Astrocyte (in vitro differentiated cells and primary cell): ENCODE measurements around the gene DCTN4. TPM values are rescaled to one million over a fixed set of nuclear protein-coding genes. Genes with fewer than 3 reads are reported as not detected.

ENCODE experiments used
- DNase-seq: peaks from one replicate; pipeline ENCODE4 v3.0.0-alpha.2; 2010; ENCODE audit warnings: low read depth
- FAIRE-seq: peaks from 2 replicates; lab custom pipeline; 2011; peaks lifted over from hg19 to GRCh38; lab: Jason Lieb, UNC
- H2AFZ ChIP-seq: 2 replicates; pipeline ENCODE4 v1.6.0; 2012; ENCODE audit warnings: low read depth, low read length, inconsistent platforms
- H3K27ac ChIP-seq: 2 replicates; pipeline ENCODE4 v1.5.1; 2011; ENCODE audit warnings: low read depth, low read length, inconsistent platforms
- H3K27me3 ChIP-seq: 2 replicates; pipeline ENCODE4 v1.6.0; 2011; ENCODE audit warnings: low read length, inconsistent platforms; ENCODE audit not compliant: insufficient read depth
- H3K36me3 ChIP-seq: 2 replicates; pipeline ENCODE4 v1.5.1; 2011; ENCODE audit warnings: low read length, inconsistent platforms; ENCODE audit not compliant: insufficient read depth
- H3K4me1 ChIP-seq: 2 replicates; pipeline ENCODE4 v1.5.1; 2011; ENCODE audit warnings: low read length, inconsistent platforms; ENCODE audit not compliant: insufficient read depth
- H3K4me2 ChIP-seq: 2 replicates; pipeline ENCODE4 v1.6.0; 2012; ENCODE audit warnings: low read length, inconsistent platforms
- H3K4me3 ChIP-seq: 2 replicates; pipeline ENCODE4 v1.5.1; 2011; ENCODE audit warnings: low read depth, mild to moderate bottlenecking, low read length, inconsistent platforms; ENCODE audit not compliant: insufficient read depth
- H3K79me2 ChIP-seq: 2 replicates; pipeline ENCODE4 v1.6.0; 2012; ENCODE audit warnings: mild to moderate bottlenecking, low read length, inconsistent platforms; ENCODE audit not compliant: insufficient read depth
- H3K9ac ChIP-seq: 2 replicates; pipeline ENCODE4 v1.6.0; 2012; ENCODE audit warnings: mild to moderate bottlenecking, low read length, inconsistent platforms
- H3K9me3 ChIP-seq: 2 replicates; pipeline ENCODE4 v1.5.1; 2012; ENCODE audit warnings: low read depth, mild to moderate bottlenecking, low read length, inconsistent platforms; ENCODE audit not compliant: insufficient read depth
- H4K20me1 ChIP-seq: 2 replicates; pipeline ENCODE4 v1.6.0; 2012; ENCODE audit warnings: low read length, inconsistent platforms; ENCODE audit not compliant: insufficient read depth
- H3K27ac Mint-ChIP-seq: one replicate; pipeline ENCODE4 v1.8.0; 2021; ENCODE audit warnings: mild to moderate bottlenecking, mixed read lengths; ENCODE audit not compliant: unreplicated experiment
- H3K27me3 Mint-ChIP-seq: one replicate; pipeline ENCODE4 v1.8.0; 2021; ENCODE audit warnings: low read depth, mixed read lengths; ENCODE audit not compliant: unreplicated experiment
- H3K36me3 Mint-ChIP-seq: one replicate; pipeline ENCODE4 v1.8.0; 2021; ENCODE audit warnings: low read depth, mixed read lengths; ENCODE audit not compliant: unreplicated experiment
- H3K4me1 Mint-ChIP-seq: one replicate; pipeline ENCODE4 v1.8.0; 2021; ENCODE audit warnings: low read depth, mixed read lengths; ENCODE audit not compliant: unreplicated experiment
- H3K4me3 Mint-ChIP-seq: one replicate; pipeline ENCODE4 v1.8.0; 2021; ENCODE audit warnings: mild to moderate bottlenecking, moderate library complexity, mixed read lengths; ENCODE audit not compliant: unreplicated experiment
- H3K9me3 Mint-ChIP-seq: one replicate; pipeline ENCODE4 v1.8.0; 2021; ENCODE audit warnings: mild to moderate bottlenecking, mixed read lengths; ENCODE audit not compliant: unreplicated experiment
- EZH2 ChIP-seq: IDR thresholded peaks from 2 replicates; pipeline ENCODE4 v1.6.1; 2012; ENCODE audit warnings: mild to moderate bottlenecking, low read length, inconsistent platforms; ENCODE audit not compliant: insufficient read depth
- total RNA-seq: library from RNA; stranded (reverse); gene quantifications from 2 replicates; pipeline ENCODE4 v1.2.1, GENCODE V29; 2021
- TF ChIP-seq, protein P1 (sequence below): IDR thresholded peaks from 2 replicates; pipeline ENCODE4 v1.5.1; 2011; ENCODE audit warnings: low read depth, mild to moderate bottlenecking, inconsistent platforms, low read length, moderate library complexity; ENCODE audit not compliant: insufficient read depth

DCTN4 gene
- total RNA-seq, 1 donor from 2014 or later: 57.0 TPM

DNA sequence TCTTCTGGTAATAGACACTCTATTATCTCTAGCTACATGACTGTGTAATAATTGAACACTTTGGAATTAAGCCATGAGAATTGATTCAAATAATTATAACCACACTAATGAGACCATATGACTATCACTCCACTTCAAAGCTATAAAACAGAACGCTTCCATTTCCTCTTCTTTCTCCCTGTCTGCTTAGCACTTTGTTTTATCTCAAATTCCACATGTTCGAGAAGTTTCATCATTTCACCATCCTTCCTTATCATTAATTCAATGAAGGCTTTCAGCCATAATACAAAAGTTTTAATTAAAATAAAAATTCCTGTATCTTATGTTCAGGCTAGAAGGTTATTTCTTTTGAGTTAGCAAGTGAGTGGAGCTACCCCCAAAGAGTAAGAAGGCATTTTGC is 7.4 kb upstream of the DCTN4 start:
- TF ChIP-seq, protein P1, sequence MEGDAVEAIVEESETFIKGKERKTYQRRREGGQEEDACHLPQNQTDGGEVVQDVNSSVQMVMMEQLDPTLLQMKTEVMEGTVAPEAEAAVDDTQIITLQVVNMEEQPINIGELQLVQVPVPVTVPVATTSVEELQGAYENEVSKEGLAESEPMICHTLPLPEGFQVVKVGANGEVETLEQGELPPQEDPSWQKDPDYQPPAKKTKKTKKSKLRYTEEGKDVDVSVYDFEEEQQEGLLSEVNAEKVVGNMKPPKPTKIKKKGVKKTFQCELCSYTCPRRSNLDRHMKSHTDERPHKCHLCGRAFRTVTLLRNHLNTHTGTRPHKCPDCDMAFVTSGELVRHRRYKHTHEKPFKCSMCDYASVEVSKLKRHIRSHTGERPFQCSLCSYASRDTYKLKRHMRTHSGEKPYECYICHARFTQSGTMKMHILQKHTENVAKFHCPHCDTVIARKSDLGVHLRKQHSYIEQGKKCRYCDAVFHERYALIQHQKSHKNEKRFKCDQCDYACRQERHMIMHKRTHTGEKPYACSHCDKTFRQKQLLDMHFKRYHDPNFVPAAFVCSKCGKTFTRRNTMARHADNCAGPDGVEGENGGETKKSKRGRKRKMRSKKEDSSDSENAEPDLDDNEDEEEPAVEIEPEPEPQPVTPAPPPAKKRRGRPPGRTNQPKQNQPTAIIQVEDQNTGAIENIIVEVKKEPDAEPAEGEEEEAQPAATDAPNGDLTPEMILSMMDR: no peak
- TF ChIP-seq EZH2: no peak
- Histone ChIP-seq H3K4me2 (no peak overlapping the region), H2AFZ (no peak overlapping the region), H3K36me3 (no peaks in the 10 kb centered on the region), H4K20me1 (no peaks in the 10 kb centered on the region), H3K9ac (no peak overlapping the region), H3K27me3 (no peaks in the 10 kb centered on the region), H3K79me2 (no peaks in the 10 kb centered on the region), H3K4me3 (no peak overlapping the region), H3K4me1 (peaks cover 5% of the 10 kb centered on the region), H3K9me3 (no peaks in the 10 kb centered on the region), H3K27ac (no peak overlapping the region)
- H3K27ac Mint-ChIP-seq: no peak overlapping the region
- no peak overlapping the region for H3K4me3 Mint-ChIP-seq
- no peaks in the 10 kb centered on the region for H3K36me3 Mint-ChIP-seq
- peaks cover 3% of the 10 kb centered on the region for H3K27me3 Mint-ChIP-seq
- no peak for FAIRE-seq
- H3K9me3 Mint-ChIP-seq: no peaks in the 10 kb centered on the region
- H3K4me1 Mint-ChIP-seq: peaks cover 2% of the 10 kb centered on the region
- DNase-seq: no peak

DNA sequence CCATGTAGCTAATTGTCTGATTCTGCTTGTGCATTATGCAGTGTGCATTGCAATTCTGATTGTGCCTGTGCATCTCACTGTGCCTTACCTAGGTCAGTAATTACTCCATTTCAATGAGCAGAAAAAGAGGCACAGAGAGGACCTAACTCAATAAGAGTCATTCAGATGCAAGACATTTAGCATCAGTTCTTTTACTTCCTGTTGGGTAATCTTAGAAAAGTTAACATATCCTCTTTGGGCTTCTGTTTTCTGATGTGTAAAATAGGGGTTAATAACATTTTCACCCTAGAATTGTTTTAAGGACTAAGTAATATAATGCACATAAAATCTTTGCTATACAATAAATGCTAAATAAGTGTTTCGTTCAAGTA is 7.0 kb upstream of the DCTN4 start:
- Mint-ChIP-seq H3K36me3 (no peaks in the 10 kb centered on the region), H3K4me1 (peaks cover 2% of the 10 kb centered on the region), H3K4me3 (no peak overlapping the region), H3K27ac (no peak overlapping the region), H3K9me3 (no peaks in the 10 kb centered on the region), H3K27me3 (peaks cover 3% of the 10 kb centered on the region)
- no peaks in the 10 kb centered on the region for H3K9me3 ChIP-seq
- H3K36me3 ChIP-seq: no peaks in the 10 kb centered on the region
- H3K4me1 ChIP-seq: peaks cover 5% of the 10 kb centered on the region
- H3K79me2 ChIP-seq: no peaks in the 10 kb centered on the region
- no peaks in the 10 kb centered on the region for H3K27me3 ChIP-seq
- no peak overlapping the region for H3K4me2 ChIP-seq
- H2AFZ ChIP-seq: no peak overlapping the region
- FAIRE-seq: no peak
- no peak for DNase-seq
- H3K9ac ChIP-seq: no peak overlapping the region
- no peak for TF ChIP-seq EZH2
- TF ChIP-seq, protein P1: no peak
- H3K27ac ChIP-seq: no peak overlapping the region
- no peak overlapping the region for H3K4me3 ChIP-seq
- no peaks in the 10 kb centered on the region for H4K20me1 ChIP-seq

DNA sequence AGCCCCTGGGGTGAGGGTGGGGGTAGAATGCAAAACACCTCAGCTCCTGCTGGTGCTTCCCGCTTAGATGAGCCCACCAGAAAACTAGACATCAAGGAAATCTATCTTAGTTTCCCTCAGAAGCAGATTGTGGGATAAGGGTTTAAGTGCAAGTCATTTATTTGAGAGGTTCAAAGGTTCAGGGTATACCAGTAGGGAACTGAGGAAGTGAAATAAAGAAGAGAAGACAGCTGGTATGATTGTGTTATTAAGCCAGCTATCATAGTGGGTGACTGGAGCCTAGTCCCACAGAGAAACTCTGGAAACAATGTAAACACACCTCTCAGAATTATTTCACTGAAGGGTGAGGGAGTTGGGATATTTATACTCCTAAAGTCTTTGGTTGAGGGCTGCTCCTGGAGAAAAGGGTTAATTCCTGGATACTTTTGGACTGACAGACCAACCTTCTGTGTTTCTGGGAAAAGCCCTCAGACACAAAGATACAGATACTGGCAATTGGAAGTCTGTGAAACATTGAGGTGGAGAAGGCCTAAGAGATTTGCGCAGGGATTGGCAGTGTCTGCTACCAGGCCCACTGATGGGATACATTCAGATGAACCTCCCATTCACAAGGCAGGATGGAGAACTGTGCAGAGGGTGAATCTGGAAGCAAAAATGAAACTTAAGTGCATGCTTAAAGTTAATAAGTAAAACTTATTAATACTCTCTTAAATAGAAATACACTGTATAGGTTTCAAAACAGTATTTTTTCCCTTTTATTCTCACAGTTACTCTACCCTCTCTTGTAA is 6.4 kb upstream of the DCTN4 start:
- H3K79me2 ChIP-seq: no peaks in the 10 kb centered on the region
- H3K4me3 ChIP-seq: no peak overlapping the region
- no peaks in the 10 kb centered on the region for H3K36me3 ChIP-seq
- no peak overlapping the region for H3K4me2 ChIP-seq
- no peaks in the 10 kb centered on the region for H3K9me3 Mint-ChIP-seq
- H3K27ac ChIP-seq: no peak overlapping the region
- no peak for TF ChIP-seq EZH2
- TF ChIP-seq, protein P1: no peak
- no peak overlapping the region for H3K9ac ChIP-seq
- H3K4me1 ChIP-seq: peaks cover 5% of the 10 kb centered on the region
- no peak for DNase-seq
- no peak overlapping the region for H2AFZ ChIP-seq
- H3K36me3 Mint-ChIP-seq: no peaks in the 10 kb centered on the region
- H3K9me3 ChIP-seq: no peaks in the 10 kb centered on the region
- H4K20me1 ChIP-seq: no peaks in the 10 kb centered on the region
- H3K27me3 Mint-ChIP-seq: peaks cover 3% of the 10 kb centered on the region
- no peaks in the 10 kb centered on the region for H3K27me3 ChIP-seq
- no peak overlapping the region for H3K27ac Mint-ChIP-seq
- FAIRE-seq: no peak
- peaks cover 2% of the 10 kb centered on the region for H3K4me1 Mint-ChIP-seq
- H3K4me3 Mint-ChIP-seq: no peak overlapping the region
